ENCODE results near the gene CD8B2.
"Not testable (repeated sequence)": the region's sequence is repeated elsewhere in the genome, so short reads cannot be mapped to it uniquely, and the experiment has no call there.

Gene CD8B2

GRCh38 chr2:106486551-106487385 lies at the start of gene CD8B2:
Gene CD8B2, plus strand, starts transcription at chr2:106487364. Its CDS starts 63 bp downstream, at chr2:106487427.
- not testable (repeated sequence) for DNase-seq

GRCh38 chr2:106461882-106462281 lies 25.3 kb upstream of the CD8B2 start:
- not testable (repeated sequence) for DNase-seq

- not testable (repeated sequence) for DNase-seq
Measured at GRCh38 chr2:106467516-106467915, 19.6 kb upstream of the CD8B2 start.

- not testable (repeated sequence) for DNase-seq
Measured at GRCh38 chr2:106468107-106468506, 19.1 kb upstream of the CD8B2 start, which contains the start of gene RGPD3. Gene RGPD3, minus strand, starts transcription at chr2:106468413. Its CDS starts 125 bp downstream, at chr2:106468288.

GRCh38 chr2:106470658-106471057 lies 16.5 kb upstream of the CD8B2 start:
- DNase-seq = not testable (repeated sequence)

- DNase-seq = not testable (repeated sequence)
Measured at GRCh38 chr2:106477647-106478046, 9.5 kb upstream of the CD8B2 start.

- not testable (repeated sequence) for DNase-seq
Measured at GRCh38 chr2:106479563-106479962, 7.6 kb upstream of the CD8B2 start.

- not testable (repeated sequence) for DNase-seq
Measured at GRCh38 chr2:106487386-106488191, 425 bp downstream of the CD8B2 start.

- DNase-seq = not testable (repeated sequence)
Measured at GRCh38 chr2:106489701-106490100, 2.5 kb downstream of the CD8B2 start.

- DNase-seq = not testable (repeated sequence)
Measured at GRCh38 chr2:106492399-106492798, 5.2 kb downstream of the CD8B2 start.

- DNase-seq = not testable (repeated sequence)
Measured at GRCh38 chr2:106492913-106493312, 5.7 kb downstream of the CD8B2 start.

- not testable (repeated sequence) for DNase-seq
Measured at GRCh38 chr2:106498549-106498948, 11.4 kb downstream of the CD8B2 start.

GRCh38 chr2:106500350-106500749 lies 13.2 kb downstream of the CD8B2 start:
- DNase-seq = not testable (repeated sequence)

GRCh38 chr2:106502351-106502750 lies 15.2 kb downstream of the CD8B2 start:
- not testable (repeated sequence) for DNase-seq

- DNase-seq = not testable (repeated sequence)
Measured at GRCh38 chr2:106504192-106504591, 17.0 kb downstream of the CD8B2 start.

GRCh38 chr2:106504787-106505186 lies 17.6 kb downstream of the CD8B2 start:
- not testable (repeated sequence) for DNase-seq

- DNase-seq = not testable (repeated sequence)
Measured at GRCh38 chr2:106506002-106506687, 19.0 kb downstream of the CD8B2 start.

GRCh38 chr2:106508660-106509373 lies 21.7 kb downstream of the CD8B2 start:
- DNase-seq = not testable (repeated sequence)

GRCh38 chr2:106509374-106509770 lies 22.2 kb downstream of the CD8B2 start:
- not testable (repeated sequence) for DNase-seq

GRCh38 chr2:106510791-106511190 lies 23.6 kb downstream of the CD8B2 start:
- not testable (repeated sequence) for DNase-seq

- not testable (repeated sequence) for DNase-seq
Measured at GRCh38 chr2:106511476-106511901, 24.3 kb downstream of the CD8B2 start.

- DNase-seq = not testable (repeated sequence)
Measured at GRCh38 chr2:106511934-106512333, 24.8 kb downstream of the CD8B2 start.
